Measurements from ENCODE around the gene TNFRSF19.

DNA sequence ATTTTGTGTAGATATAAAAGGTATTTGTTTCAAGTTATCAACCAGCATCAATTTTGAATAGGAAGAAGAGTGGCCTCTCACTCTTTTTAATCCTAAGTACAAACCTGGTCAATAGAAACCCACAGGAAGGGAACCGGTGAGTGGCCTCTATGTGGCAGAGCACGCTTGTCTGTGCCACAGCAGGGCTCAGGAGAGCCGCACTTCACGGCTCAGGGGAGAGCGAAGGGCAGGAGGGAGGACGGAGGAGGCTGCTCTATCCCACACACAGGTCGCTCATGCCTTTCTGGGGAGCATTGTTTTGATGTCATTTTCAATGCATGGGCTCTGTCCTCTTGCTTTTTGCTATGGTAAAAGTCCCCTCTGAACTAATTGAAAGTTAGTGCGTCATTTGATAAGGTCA lies 57.2 kb downstream of the TNFRSF19 start:
- TF ChIP-seq, protein P1, sequence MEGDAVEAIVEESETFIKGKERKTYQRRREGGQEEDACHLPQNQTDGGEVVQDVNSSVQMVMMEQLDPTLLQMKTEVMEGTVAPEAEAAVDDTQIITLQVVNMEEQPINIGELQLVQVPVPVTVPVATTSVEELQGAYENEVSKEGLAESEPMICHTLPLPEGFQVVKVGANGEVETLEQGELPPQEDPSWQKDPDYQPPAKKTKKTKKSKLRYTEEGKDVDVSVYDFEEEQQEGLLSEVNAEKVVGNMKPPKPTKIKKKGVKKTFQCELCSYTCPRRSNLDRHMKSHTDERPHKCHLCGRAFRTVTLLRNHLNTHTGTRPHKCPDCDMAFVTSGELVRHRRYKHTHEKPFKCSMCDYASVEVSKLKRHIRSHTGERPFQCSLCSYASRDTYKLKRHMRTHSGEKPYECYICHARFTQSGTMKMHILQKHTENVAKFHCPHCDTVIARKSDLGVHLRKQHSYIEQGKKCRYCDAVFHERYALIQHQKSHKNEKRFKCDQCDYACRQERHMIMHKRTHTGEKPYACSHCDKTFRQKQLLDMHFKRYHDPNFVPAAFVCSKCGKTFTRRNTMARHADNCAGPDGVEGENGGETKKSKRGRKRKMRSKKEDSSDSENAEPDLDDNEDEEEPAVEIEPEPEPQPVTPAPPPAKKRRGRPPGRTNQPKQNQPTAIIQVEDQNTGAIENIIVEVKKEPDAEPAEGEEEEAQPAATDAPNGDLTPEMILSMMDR (IDR thresholded peaks at IDR 0.05): no peak
- TF ChIP-seq POLR2A (IDR thresholded peaks at IDR 0.05): no peak

All from uterus (tissue), 2 donors.